ENCODE results near the gene MAP4K2. TPM values are rescaled to one million over a fixed set of nuclear protein-coding genes. Genes with fewer than 3 reads are reported as not detected.

The MAP4K2 gene
- total RNA-seq, 1 experiment from 2014 or later, result 24.7 TPM

DNA sequence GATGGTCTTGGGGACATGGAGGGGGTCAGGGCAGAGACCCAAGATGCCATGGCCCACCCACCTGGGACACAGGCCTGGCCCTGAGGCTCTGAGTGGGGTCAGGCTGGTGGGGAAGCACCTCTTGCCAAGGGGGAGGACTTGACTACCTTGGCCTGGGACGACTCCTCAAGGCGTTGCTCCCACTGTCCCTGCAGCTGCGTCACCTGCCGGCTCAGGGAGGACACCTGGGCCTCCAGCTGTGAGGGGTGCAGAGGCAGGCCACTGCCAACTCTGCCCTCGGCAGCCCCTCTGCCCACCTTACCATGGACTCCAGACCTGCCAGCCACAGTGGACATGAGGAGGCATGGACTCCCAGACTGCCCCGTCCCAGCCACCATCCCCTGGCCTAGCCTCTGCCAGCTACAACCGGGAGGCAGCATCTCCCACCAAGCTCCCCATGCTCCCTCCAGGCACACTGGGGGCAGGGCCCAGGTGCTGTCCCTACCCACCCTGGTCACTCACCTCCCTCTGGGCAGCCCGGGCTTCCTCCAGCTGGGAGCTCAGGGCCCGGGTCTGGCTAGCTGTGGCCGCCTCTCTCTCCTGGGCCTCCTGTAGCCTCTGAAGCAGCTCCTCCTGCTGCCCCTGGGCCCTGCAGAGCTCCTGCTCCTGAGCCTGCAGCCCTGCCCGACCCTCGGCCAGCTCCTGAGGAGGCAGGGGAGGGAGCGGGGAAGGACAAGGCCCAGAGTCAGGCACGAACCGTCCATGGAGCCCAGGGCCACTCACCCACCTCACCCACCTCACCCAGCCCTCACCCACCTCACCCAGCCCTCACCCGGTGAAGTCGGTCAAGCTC, 32.8 kb upstream of the MAP4K2 start:
- H3K18ac ChIP-seq (ENCODE audit: insufficient read length, low read depth, low read length), result no peak overlapping the region
- H3K56ac ChIP-seq (ENCODE audit: insufficient read length, low read depth, low read length), result no peak overlapping the region
- no peak overlapping the region for H3K4ac ChIP-seq (ENCODE audit: low read depth, low read length)
- Mint-ChIP-seq H3K9me3 (no peaks in the 10 kb centered on the region), H3K27me3 (ENCODE audit: low read depth) (no peaks in the 10 kb centered on the region), H3K27ac (no peak overlapping the region), H3K36me3 (ENCODE audit: insufficient read depth in 1 of 3, low read depth in 3 of 3) (peaks cover 0 to 32% (median 12%) of the 10 kb centered on the region in 3 experiments; a peak in 5 of 7 replicates), H3K4me3 (no peak overlapping the region), H3K4me1 (no peaks in the 10 kb centered on the region)
- H2BK120ac ChIP-seq (ENCODE audit: low read depth, low read length, poor library complexity, severe bottlenecking), result no peak overlapping the region
- no CpG with 5 or more reads among the region's 17 CpGs for WGBS (ENCODE audit: extremely low coverage, insufficient read length, low lambda C conversion rate)
- no peak overlapping the region for H2BK12ac ChIP-seq (ENCODE audit: insufficient read length, low read depth, low read length)
- no peak overlapping the region for H2BK5ac ChIP-seq (ENCODE audit: insufficient read length, low read length)
- no peaks in the 10 kb centered on the region for H3K4me1 ChIP-seq (ENCODE audit: insufficient read depth, low read length)
- H3K23ac ChIP-seq (ENCODE audit: insufficient read length, low read depth, low read length), result no peak overlapping the region
- H4K5ac ChIP-seq (ENCODE audit: insufficient read length, low read depth, low read length), result no peak overlapping the region
- no peaks in the 10 kb centered on the region for H3K79me2 ChIP-seq (ENCODE audit: insufficient read depth, low read length)
- no peaks in the 10 kb centered on the region for H3K27me3 ChIP-seq (ENCODE audit: insufficient read depth, low read length)
- no peak overlapping the region for H2BK15ac ChIP-seq (ENCODE audit: low read depth, low read length)
- TF ChIP-seq, protein P1, sequence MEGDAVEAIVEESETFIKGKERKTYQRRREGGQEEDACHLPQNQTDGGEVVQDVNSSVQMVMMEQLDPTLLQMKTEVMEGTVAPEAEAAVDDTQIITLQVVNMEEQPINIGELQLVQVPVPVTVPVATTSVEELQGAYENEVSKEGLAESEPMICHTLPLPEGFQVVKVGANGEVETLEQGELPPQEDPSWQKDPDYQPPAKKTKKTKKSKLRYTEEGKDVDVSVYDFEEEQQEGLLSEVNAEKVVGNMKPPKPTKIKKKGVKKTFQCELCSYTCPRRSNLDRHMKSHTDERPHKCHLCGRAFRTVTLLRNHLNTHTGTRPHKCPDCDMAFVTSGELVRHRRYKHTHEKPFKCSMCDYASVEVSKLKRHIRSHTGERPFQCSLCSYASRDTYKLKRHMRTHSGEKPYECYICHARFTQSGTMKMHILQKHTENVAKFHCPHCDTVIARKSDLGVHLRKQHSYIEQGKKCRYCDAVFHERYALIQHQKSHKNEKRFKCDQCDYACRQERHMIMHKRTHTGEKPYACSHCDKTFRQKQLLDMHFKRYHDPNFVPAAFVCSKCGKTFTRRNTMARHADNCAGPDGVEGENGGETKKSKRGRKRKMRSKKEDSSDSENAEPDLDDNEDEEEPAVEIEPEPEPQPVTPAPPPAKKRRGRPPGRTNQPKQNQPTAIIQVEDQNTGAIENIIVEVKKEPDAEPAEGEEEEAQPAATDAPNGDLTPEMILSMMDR (conservative IDR thresholded peaks at IDR 0.05), result no peak
- no peak overlapping the region for H3K9ac ChIP-seq (ENCODE audit: extremely low read depth, insufficient read length, low read length)
- no peak overlapping the region for H3K14ac ChIP-seq (ENCODE audit: insufficient read depth, low read length)
- H2AK5ac ChIP-seq (ENCODE audit: insufficient read length, low read length), result no peak overlapping the region
- no peaks in the 10 kb centered on the region for H3K23me2 ChIP-seq (ENCODE audit: insufficient read length, low read depth, low read length, poor library complexity, severe bottlenecking)
- no peak for DNase-seq
- H3K79me1 ChIP-seq (ENCODE audit: insufficient read depth, low read depth, low read length, poor library complexity, severe bottlenecking), result no peaks in the 10 kb centered on the region
- H4K20me1 ChIP-seq (ENCODE audit: control insufficient read depth, insufficient read depth, insufficient read length), result no peaks in the 10 kb centered on the region
- no peak overlapping the region for H4K8ac ChIP-seq (replicated peaks; ENCODE audit: insufficient read length, low read depth, low read length)
- no peak overlapping the region for H2BK20ac ChIP-seq (ENCODE audit: low read depth, low read length, poor library complexity, severe bottlenecking)
- H3K27ac ChIP-seq (ENCODE audit: insufficient read length, low read depth, low read length), result no peak overlapping the region
- no peaks in the 10 kb centered on the region for H3K9me3 ChIP-seq (ENCODE audit: control insufficient read depth, low read depth, low read length)
- no peak overlapping the region for H3K4me2 ChIP-seq (ENCODE audit: insufficient read depth, insufficient read length, low read length)
- H2AFZ ChIP-seq (ENCODE audit: low read length), result no peak overlapping the region
- no peak overlapping the region for H4K91ac ChIP-seq (ENCODE audit: insufficient read length, low read depth, low read length)
- no peak overlapping the region for H3T11ph ChIP-seq (ENCODE audit: low read length)

Measured in H9 (cell line).